Measurements from ENCODE around the gene MSRB2.

Gene MSRB2

GRCh38 chr10:23139677-23140076 lies 44.3 kb downstream of the MSRB2 start:
- WGBS = 17% methylated on average over 1 of the region's 1 CpG
- H3K27me3 ChIP-seq (ENCODE audit: control insufficient read depth in 1 of 2, insufficient read depth in 1 of 2, low read length in 2 of 2) = peaks cover 0 to 5% of the 10 kb centered on the region in 2 experiments
- no peak overlapping the region for H4K8ac ChIP-seq (ENCODE audit: low read length)
- H2AFZ ChIP-seq (ENCODE audit: low read depth, low read length) = no peak overlapping the region
- peaks cover 4% of the 10 kb centered on the region for H3K9me3 ChIP-seq (ENCODE audit: control insufficient read depth, low read length)
- no peak for DNase-seq
- no peak overlapping the region for H2BK15ac ChIP-seq (ENCODE audit: low read depth, poor library complexity, severe bottlenecking)
- H2BK12ac ChIP-seq (ENCODE audit: low read length in 2 of 2) = no peak overlapping the region
- no peaks in the 10 kb centered on the region for H3K4me1 ChIP-seq (ENCODE audit: control insufficient read depth, insufficient read depth, low read depth, low read length)
- H2BK5ac ChIP-seq (ENCODE audit: low read depth, low read length, poor library complexity, severe bottlenecking) = no peak overlapping the region
- H3K4ac ChIP-seq (ENCODE audit: low read depth in 1 of 2, low read length in 2 of 2) = no peak overlapping the region
- no peak overlapping the region for H3K9ac ChIP-seq (ENCODE audit: low read length)
- H3K18ac ChIP-seq (ENCODE audit: low read depth in 1 of 2, low read length in 2 of 2) = no peak overlapping the region
- H2BK120ac ChIP-seq (ENCODE audit: low read depth, low read length) = no peak overlapping the region
- H2AK5ac ChIP-seq (ENCODE audit: low read length, severe bottlenecking) = no peak overlapping the region
- no peak overlapping the region for H3K14ac ChIP-seq (ENCODE audit: low read length in 2 of 2)
- H3K36me3 ChIP-seq (ENCODE audit: control insufficient read depth in 1 of 2, insufficient read depth in 2 of 2, low read depth in 1 of 2, low read length in 2 of 2) = no peaks in the 10 kb centered on the region
- H3K27ac ChIP-seq (ENCODE audit: low read length, poor library complexity, severe bottlenecking) = no peak overlapping the region
- H3K23ac ChIP-seq (ENCODE audit: low read length in 2 of 2) = no peak overlapping the region
- peak overlapping the region; percentile 29 for H3K4me2 ChIP-seq (ENCODE audit: low read length, poor library complexity, severe bottlenecking)
- no peak overlapping the region for H4K91ac ChIP-seq (ENCODE audit: low read length)
- H3K79me1 ChIP-seq (replicated peaks; ENCODE audit: low read length, poor library complexity, severe bottlenecking) = no peaks in the 10 kb centered on the region
- no peak overlapping the region for H3K4me3 ChIP-seq (ENCODE audit: insufficient read depth in 1 of 2, low read depth in 1 of 2, low read length in 2 of 2)

- peaks cover 0 to 5% of the 10 kb centered on the region in 2 experiments for H3K27me3 ChIP-seq (ENCODE audit: control insufficient read depth in 1 of 2, insufficient read depth in 1 of 2, low read length in 2 of 2)
- no peak overlapping the region for H3K4ac ChIP-seq (ENCODE audit: low read depth in 1 of 2, low read length in 2 of 2)
- H2AFZ ChIP-seq (ENCODE audit: low read depth, low read length) = no peak overlapping the region
- H3K4me1 ChIP-seq (ENCODE audit: control insufficient read depth, insufficient read depth, low read depth, low read length) = no peaks in the 10 kb centered on the region
- no peak overlapping the region for H2BK12ac ChIP-seq (ENCODE audit: low read length in 2 of 2)
- no peak overlapping the region for H3K4me2 ChIP-seq (ENCODE audit: low read length, poor library complexity, severe bottlenecking)
- H2BK15ac ChIP-seq (ENCODE audit: low read depth, poor library complexity, severe bottlenecking) = no peak overlapping the region
- H2BK5ac ChIP-seq (ENCODE audit: low read depth, low read length, poor library complexity, severe bottlenecking) = no peak overlapping the region
- H3K18ac ChIP-seq (ENCODE audit: low read depth in 1 of 2, low read length in 2 of 2) = no peak overlapping the region
- H2AK5ac ChIP-seq (ENCODE audit: low read length, severe bottlenecking) = no peak overlapping the region
- no peaks in the 10 kb centered on the region for H3K36me3 ChIP-seq (ENCODE audit: control insufficient read depth in 1 of 2, insufficient read depth in 2 of 2, low read depth in 1 of 2, low read length in 2 of 2)
- H4K8ac ChIP-seq (ENCODE audit: low read length) = no peak overlapping the region
- H3K14ac ChIP-seq (ENCODE audit: low read length in 2 of 2) = no peak overlapping the region
- H3K27ac ChIP-seq (ENCODE audit: low read length, poor library complexity, severe bottlenecking) = no peak overlapping the region
- H3K4me3 ChIP-seq (ENCODE audit: insufficient read depth in 1 of 2, low read depth in 1 of 2, low read length in 2 of 2) = no peak overlapping the region
- no peaks in the 10 kb centered on the region for H3K79me1 ChIP-seq (replicated peaks; ENCODE audit: low read length, poor library complexity, severe bottlenecking)
- no peak overlapping the region for H3K23ac ChIP-seq (ENCODE audit: low read length in 2 of 2)
- H3K9ac ChIP-seq (ENCODE audit: low read length) = no peak overlapping the region
- no peak overlapping the region for H2BK120ac ChIP-seq (ENCODE audit: low read depth, low read length)
- no peaks in the 10 kb centered on the region for H3K9me3 ChIP-seq (ENCODE audit: control insufficient read depth, low read length)
- H4K91ac ChIP-seq (ENCODE audit: low read length) = no peak overlapping the region
- no peak for DNase-seq
- 59% methylated on average over 3 of the region's 4 CpGs for WGBS
Measured at GRCh38 chr10:23141995-23142394, 46.6 kb downstream of the MSRB2 start.

GRCh38 chr10:23146258-23146657 lies 50.9 kb downstream of the MSRB2 start:
- no peak overlapping the region for H3K14ac ChIP-seq (ENCODE audit: low read length in 2 of 2)
- no peak overlapping the region for H3K4ac ChIP-seq (ENCODE audit: low read depth in 1 of 2, low read length in 2 of 2)
- no peak overlapping the region for H2BK15ac ChIP-seq (ENCODE audit: low read depth, poor library complexity, severe bottlenecking)
- H2AFZ ChIP-seq (ENCODE audit: low read depth, low read length) = no peak overlapping the region
- H2BK120ac ChIP-seq (ENCODE audit: low read depth, low read length) = no peak overlapping the region
- peaks cover 2% of the 10 kb centered on the region for H3K4me1 ChIP-seq (ENCODE audit: control insufficient read depth, insufficient read depth, low read depth, low read length)
- WGBS = 75% methylated on average over 8 of the region's 9 CpGs
- no peak overlapping the region for H2BK12ac ChIP-seq (ENCODE audit: low read length in 2 of 2)
- no peak overlapping the region for H3K23ac ChIP-seq (ENCODE audit: low read length in 2 of 2)
- H2BK5ac ChIP-seq (ENCODE audit: low read depth, low read length, poor library complexity, severe bottlenecking) = no peak overlapping the region
- DNase-seq = no peak
- no peak overlapping the region for H4K91ac ChIP-seq (ENCODE audit: low read length)
- no peak overlapping the region for H3K4me3 ChIP-seq (ENCODE audit: insufficient read depth in 1 of 2, low read depth in 1 of 2, low read length in 2 of 2)
- H3K9me3 ChIP-seq (ENCODE audit: control insufficient read depth, low read length) = no peaks in the 10 kb centered on the region
- H3K27me3 ChIP-seq (ENCODE audit: control insufficient read depth in 1 of 2, insufficient read depth in 1 of 2, low read length in 2 of 2) = no peaks in the 10 kb centered on the region
- H3K18ac ChIP-seq (ENCODE audit: low read depth in 1 of 2, low read length in 2 of 2) = no peak overlapping the region
- H3K36me3 ChIP-seq (ENCODE audit: control insufficient read depth in 1 of 2, insufficient read depth in 2 of 2, low read depth in 1 of 2, low read length in 2 of 2) = no peaks in the 10 kb centered on the region
- H3K79me1 ChIP-seq (replicated peaks; ENCODE audit: low read length, poor library complexity, severe bottlenecking) = no peaks in the 10 kb centered on the region
- H2AK5ac ChIP-seq (ENCODE audit: low read length, severe bottlenecking) = no peak overlapping the region
- no peak overlapping the region for H3K4me2 ChIP-seq (ENCODE audit: low read length, poor library complexity, severe bottlenecking)
- H3K27ac ChIP-seq (ENCODE audit: low read length, poor library complexity, severe bottlenecking) = no peak overlapping the region
- no peak overlapping the region for H4K8ac ChIP-seq (ENCODE audit: low read length)
- no peak overlapping the region for H3K9ac ChIP-seq (ENCODE audit: low read length)

GRCh38 chr10:23147035-23147434 lies 51.7 kb downstream of the MSRB2 start:
- H3K23ac ChIP-seq (ENCODE audit: low read length in 2 of 2) = no peak overlapping the region
- no peak overlapping the region for H4K8ac ChIP-seq (ENCODE audit: low read length)
- H3K27me3 ChIP-seq (ENCODE audit: control insufficient read depth in 1 of 2, insufficient read depth in 1 of 2, low read length in 2 of 2) = no peaks in the 10 kb centered on the region
- H2AK5ac ChIP-seq (ENCODE audit: low read length, severe bottlenecking) = no peak overlapping the region
- H2BK5ac ChIP-seq (ENCODE audit: low read depth, low read length, poor library complexity, severe bottlenecking) = no peak overlapping the region
- 86% methylated on average over 5 of the region's 6 CpGs for WGBS
- H3K4me1 ChIP-seq (ENCODE audit: control insufficient read depth, insufficient read depth, low read depth, low read length) = peaks cover 2% of the 10 kb centered on the region
- no peak overlapping the region for H3K4ac ChIP-seq (ENCODE audit: low read depth in 1 of 2, low read length in 2 of 2)
- H3K9me3 ChIP-seq (ENCODE audit: control insufficient read depth, low read length) = no peaks in the 10 kb centered on the region
- H2BK12ac ChIP-seq (ENCODE audit: low read length in 2 of 2) = no peak overlapping the region
- H2AFZ ChIP-seq (ENCODE audit: low read depth, low read length) = no peak overlapping the region
- no peak overlapping the region for H3K9ac ChIP-seq (ENCODE audit: low read length)
- no peak overlapping the region for H3K27ac ChIP-seq (ENCODE audit: low read length, poor library complexity, severe bottlenecking)
- no peak overlapping the region for H4K91ac ChIP-seq (ENCODE audit: low read length)
- no peak overlapping the region for H2BK15ac ChIP-seq (ENCODE audit: low read depth, poor library complexity, severe bottlenecking)
- no peaks in the 10 kb centered on the region for H3K36me3 ChIP-seq (ENCODE audit: control insufficient read depth in 1 of 2, insufficient read depth in 2 of 2, low read depth in 1 of 2, low read length in 2 of 2)
- H2BK120ac ChIP-seq (ENCODE audit: low read depth, low read length) = no peak overlapping the region
- no peak overlapping the region for H3K18ac ChIP-seq (ENCODE audit: low read depth in 1 of 2, low read length in 2 of 2)
- H3K4me2 ChIP-seq (ENCODE audit: low read length, poor library complexity, severe bottlenecking) = no peak overlapping the region
- no peak overlapping the region for H3K4me3 ChIP-seq (ENCODE audit: insufficient read depth in 1 of 2, low read depth in 1 of 2, low read length in 2 of 2)
- H3K14ac ChIP-seq (ENCODE audit: low read length in 2 of 2) = no peak overlapping the region
- DNase-seq = no peak
- H3K79me1 ChIP-seq (replicated peaks; ENCODE audit: low read length, poor library complexity, severe bottlenecking) = no peaks in the 10 kb centered on the region
